Measurements from ENCODE around the gene SSTR4. TPM values are rescaled to one million over a fixed set of nuclear protein-coding genes. Genes with fewer than 3 reads are reported as not detected.

The SSTR4 gene
- total RNA-seq, 2 experiments from 2014 or later = not detected

DNA sequence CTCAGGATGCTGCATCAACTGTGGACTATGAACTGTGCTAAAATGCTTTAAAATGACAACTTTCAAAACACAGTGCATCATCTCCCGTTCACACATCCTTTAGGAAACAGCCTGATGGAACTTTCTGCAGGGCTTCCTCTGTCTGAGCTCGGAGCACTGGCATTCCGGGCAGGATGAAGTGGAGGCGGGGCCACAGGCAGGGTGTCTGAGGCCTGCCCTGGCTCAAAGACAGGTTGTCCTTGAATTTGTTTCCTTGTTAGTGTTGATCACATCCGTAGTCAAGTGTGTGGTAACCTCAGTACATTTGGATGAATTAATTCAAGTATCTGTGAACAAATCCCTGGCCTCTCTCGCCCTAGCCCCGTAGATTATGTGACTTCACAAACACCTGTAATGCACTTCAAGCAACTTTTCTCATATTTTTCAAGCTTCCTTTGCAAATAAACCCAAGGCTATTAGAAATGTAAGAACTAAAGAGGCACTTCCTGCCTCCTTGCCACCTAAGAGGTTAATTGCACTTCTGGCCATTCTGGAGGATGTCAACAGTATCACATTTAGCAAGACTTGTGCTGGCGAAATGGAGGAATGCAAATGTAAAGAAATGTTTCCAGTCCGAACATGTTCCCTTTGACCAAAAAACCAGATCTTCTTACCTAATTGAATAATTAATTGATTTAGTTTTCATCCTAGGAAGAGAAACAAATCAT is 47.9 kb downstream of the SSTR4 start:
- no peaks in the 10 kb centered on the region for H3K79me2 ChIP-seq (ENCODE audit: insufficient read depth, low read depth, low read length)
- no peaks in the 10 kb centered on the region for H3K9me2 ChIP-seq (ENCODE audit: insufficient read depth, low read length)
- CTCF ChIA-PET (ENCODE audit: unreplicated experiment) = no interaction called here
- intact Hi-C loops (cut with micrococcal nuclease; ENCODE audit: unreplicated experiment) = no loop called here
- no TSS peak for BruUV-seq (replicated peaks)
- H3K27ac ChIP-seq (ENCODE audit: low read depth, low read length, poor library complexity, severe bottlenecking) = no peak overlapping the region
- no peak overlapping the region for H3K4me2 ChIP-seq (ENCODE audit: low read length)
- H3K4me1 ChIP-seq (ENCODE audit: insufficient read depth, low read length, poor library complexity, severe bottlenecking) = no peaks in the 10 kb centered on the region
- H3K36me3 ChIP-seq (ENCODE audit: insufficient read depth, low read length) = no peaks in the 10 kb centered on the region
- H4K20me1 ChIP-seq (ENCODE audit: insufficient read depth, low read length) = no peaks in the 10 kb centered on the region
- TF ChIP-seq, protein P1, sequence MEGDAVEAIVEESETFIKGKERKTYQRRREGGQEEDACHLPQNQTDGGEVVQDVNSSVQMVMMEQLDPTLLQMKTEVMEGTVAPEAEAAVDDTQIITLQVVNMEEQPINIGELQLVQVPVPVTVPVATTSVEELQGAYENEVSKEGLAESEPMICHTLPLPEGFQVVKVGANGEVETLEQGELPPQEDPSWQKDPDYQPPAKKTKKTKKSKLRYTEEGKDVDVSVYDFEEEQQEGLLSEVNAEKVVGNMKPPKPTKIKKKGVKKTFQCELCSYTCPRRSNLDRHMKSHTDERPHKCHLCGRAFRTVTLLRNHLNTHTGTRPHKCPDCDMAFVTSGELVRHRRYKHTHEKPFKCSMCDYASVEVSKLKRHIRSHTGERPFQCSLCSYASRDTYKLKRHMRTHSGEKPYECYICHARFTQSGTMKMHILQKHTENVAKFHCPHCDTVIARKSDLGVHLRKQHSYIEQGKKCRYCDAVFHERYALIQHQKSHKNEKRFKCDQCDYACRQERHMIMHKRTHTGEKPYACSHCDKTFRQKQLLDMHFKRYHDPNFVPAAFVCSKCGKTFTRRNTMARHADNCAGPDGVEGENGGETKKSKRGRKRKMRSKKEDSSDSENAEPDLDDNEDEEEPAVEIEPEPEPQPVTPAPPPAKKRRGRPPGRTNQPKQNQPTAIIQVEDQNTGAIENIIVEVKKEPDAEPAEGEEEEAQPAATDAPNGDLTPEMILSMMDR (conservative IDR thresholded peaks at IDR 0.05; ENCODE audit: low read length) = no peak
- no peak for TF ChIP-seq EZH2phosphoT487 (IDR thresholded peaks at IDR 0.05; ENCODE audit: borderline replicate concordance, low read depth, low read length)
- DNase-seq (ENCODE audit: low spot score) = no peak
- no peak overlapping the region for H2AFZ ChIP-seq (ENCODE audit: low read length)
- POLR2A ChIA-PET = no interaction called here
- H3K9me3 ChIP-seq (ENCODE audit: low read length) = no peaks in the 10 kb centered on the region
- no peak overlapping the region for H3K4me3 ChIP-seq (ENCODE audit: low read depth, low read length, poor library complexity, severe bottlenecking)

DNA sequence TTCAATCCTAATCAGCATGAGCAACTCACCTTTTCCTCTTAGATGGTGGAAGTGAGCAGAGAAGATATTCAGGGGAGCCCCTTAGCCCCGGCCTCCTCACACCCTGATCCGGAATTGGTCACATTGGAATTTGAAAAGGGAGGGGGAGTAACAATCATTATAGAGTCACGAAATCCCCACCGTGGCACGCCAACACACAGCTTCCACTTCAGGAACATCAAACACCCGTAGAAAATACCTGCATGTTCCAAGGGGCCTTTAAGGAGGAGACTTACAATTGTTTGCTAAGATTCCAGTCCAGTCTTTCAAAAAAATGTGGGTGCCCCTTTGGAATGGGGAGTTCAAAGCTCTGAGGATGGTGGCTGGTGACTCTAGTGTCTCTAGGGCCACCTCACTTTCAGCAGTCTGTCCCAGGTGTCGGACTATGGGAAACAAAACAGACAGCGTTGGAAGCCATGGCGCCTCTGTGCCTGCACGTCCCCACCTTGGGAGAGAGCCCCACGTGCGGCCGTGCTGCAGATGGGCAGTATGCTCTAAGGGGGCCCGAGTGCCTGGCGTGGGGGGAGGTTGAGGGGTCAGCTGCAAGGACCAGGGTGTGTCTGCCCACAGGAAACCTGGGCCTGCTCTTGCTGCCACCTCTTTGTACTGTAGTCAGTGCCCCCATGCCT is 48.6 kb downstream of the SSTR4 start:
- H3K4me2 ChIP-seq (ENCODE audit: low read length) = no peak overlapping the region
- H3K4me3 ChIP-seq (ENCODE audit: low read depth, low read length, poor library complexity, severe bottlenecking) = no peak overlapping the region
- H3K9me2 ChIP-seq (ENCODE audit: insufficient read depth, low read length) = no peaks in the 10 kb centered on the region
- no peaks in the 10 kb centered on the region for H4K20me1 ChIP-seq (ENCODE audit: insufficient read depth, low read length)
- no TSS peak for BruUV-seq (replicated peaks)
- no peaks in the 10 kb centered on the region for H3K9me3 ChIP-seq (ENCODE audit: low read length)
- H3K79me2 ChIP-seq (ENCODE audit: insufficient read depth, low read depth, low read length) = no peaks in the 10 kb centered on the region
- no peak for TF ChIP-seq EZH2phosphoT487 (IDR thresholded peaks at IDR 0.05; ENCODE audit: borderline replicate concordance, low read depth, low read length)
- TF ChIP-seq, protein P1 (conservative IDR thresholded peaks at IDR 0.05; ENCODE audit: low read length) = no peak
- intact Hi-C loops (cut with micrococcal nuclease; ENCODE audit: unreplicated experiment) = no loop called here
- CTCF ChIA-PET (ENCODE audit: unreplicated experiment) = no interaction called here
- POLR2A ChIA-PET = no interaction called here
- no peaks in the 10 kb centered on the region for H3K36me3 ChIP-seq (ENCODE audit: insufficient read depth, low read length)
- H2AFZ ChIP-seq (ENCODE audit: low read length) = no peak overlapping the region
- no peaks in the 10 kb centered on the region for H3K4me1 ChIP-seq (ENCODE audit: insufficient read depth, low read length, poor library complexity, severe bottlenecking)
- no peak overlapping the region for H3K27ac ChIP-seq (ENCODE audit: low read depth, low read length, poor library complexity, severe bottlenecking)
- DNase-seq (ENCODE audit: low spot score) = no peak

DNA sequence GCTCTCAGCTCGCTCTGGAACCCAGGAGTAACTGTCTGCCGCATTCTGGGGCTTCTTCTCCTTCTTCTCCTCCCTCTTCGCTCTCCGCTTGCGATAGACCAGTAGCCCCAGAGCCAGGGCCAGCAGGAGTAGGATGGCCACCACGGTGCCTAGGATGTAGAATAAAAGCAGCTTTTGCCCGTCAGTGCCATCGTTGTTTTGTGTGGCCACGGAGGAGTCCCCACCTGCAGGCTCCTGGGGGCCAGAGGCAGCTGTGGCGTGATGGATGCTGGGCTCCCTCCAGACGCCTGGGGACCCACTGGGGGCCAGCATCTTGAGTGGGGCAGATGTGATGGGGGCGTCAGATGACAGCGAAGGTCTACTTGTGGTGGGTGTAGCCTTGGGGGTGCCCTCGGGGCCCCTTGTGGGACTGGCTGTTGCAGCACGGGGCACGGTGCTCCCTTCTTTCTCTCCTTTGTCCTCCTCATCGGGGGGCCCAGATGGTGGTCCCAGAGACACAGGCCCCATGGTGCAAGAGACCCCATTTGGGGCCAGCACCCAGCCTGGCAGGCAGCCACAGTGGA is 49.3 kb downstream of the SSTR4 start:
- Histone ChIP-seq H3K27ac (ENCODE audit: low read depth, low read length, poor library complexity, severe bottlenecking) (no peak overlapping the region), H3K36me3 (ENCODE audit: insufficient read depth, low read length) (no peaks in the 10 kb centered on the region), H2AFZ (ENCODE audit: low read length) (no peak overlapping the region), H3K9me2 (ENCODE audit: insufficient read depth, low read length) (no peaks in the 10 kb centered on the region), H3K79me2 (ENCODE audit: insufficient read depth, low read depth, low read length) (no peaks in the 10 kb centered on the region), H4K20me1 (ENCODE audit: insufficient read depth, low read length) (no peaks in the 10 kb centered on the region), H3K9me3 (ENCODE audit: low read length) (no peaks in the 10 kb centered on the region), H3K4me1 (ENCODE audit: insufficient read depth, low read length, poor library complexity, severe bottlenecking) (no peaks in the 10 kb centered on the region), H3K4me3 (ENCODE audit: low read depth, low read length, poor library complexity, severe bottlenecking) (no peak overlapping the region), H3K4me2 (ENCODE audit: low read length) (no peak overlapping the region)
- ChIA-PET POLR2A (no interaction called here), CTCF (ENCODE audit: unreplicated experiment) (no interaction called here)
- no TSS peak for BruUV-seq (replicated peaks)
- TF ChIP-seq, protein P1 (conservative IDR thresholded peaks at IDR 0.05; ENCODE audit: low read length) = no peak
- no peak for TF ChIP-seq EZH2phosphoT487 (IDR thresholded peaks at IDR 0.05; ENCODE audit: borderline replicate concordance, low read depth, low read length)
- DNase-seq (ENCODE audit: low spot score) = no peak
- intact Hi-C loops (cut with micrococcal nuclease; ENCODE audit: unreplicated experiment) = no loop called here
